ENCODE results near the gene SLAIN2.

DNA sequence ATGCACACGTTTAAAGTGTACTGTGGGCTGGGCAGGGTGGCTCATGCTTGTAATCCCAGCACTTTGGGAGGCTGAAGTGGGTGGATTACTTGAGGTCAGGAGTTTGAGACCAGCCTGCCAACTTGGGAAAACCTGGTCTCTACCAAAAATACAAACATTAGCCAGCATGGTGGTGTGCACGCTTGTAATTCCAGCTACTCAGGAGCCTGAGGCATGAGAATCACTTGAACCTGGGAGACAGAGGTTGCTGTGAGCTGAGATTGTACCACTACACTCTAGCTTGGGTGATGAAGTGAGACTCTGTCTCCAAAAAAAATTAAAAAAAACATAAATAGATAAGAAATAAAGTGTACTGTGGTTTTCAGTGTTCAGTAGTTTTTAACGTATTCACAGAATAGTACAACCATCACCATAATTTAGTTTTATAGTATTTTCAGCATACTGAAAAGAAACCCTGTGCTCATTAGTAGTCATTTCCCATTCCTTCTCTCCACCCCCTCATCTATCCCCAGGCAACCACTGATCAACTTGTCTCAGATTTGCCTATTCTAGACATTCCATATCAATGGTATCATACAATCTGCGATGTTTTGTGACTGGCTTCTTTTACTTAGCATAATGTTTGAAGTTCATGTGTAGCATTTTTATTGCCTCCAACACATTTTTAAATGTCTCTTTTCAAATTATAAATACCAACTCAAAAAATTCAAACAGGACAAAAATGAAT, 19.1 kb downstream of the SLAIN2 start:
- TF ChIP-seq CTCF (IDR thresholded peaks at IDR 0.05) (no peak), POLR2AphosphoS5 (IDR thresholded peaks at IDR 0.05) (no peak)

Measured in transverse colon (tissue), 4 donors.